IgD-negative memory B cell (primary cell): ENCODE data around the gene AKAP6. TPM values are rescaled to one million over a fixed set of nuclear protein-coding genes. Genes with fewer than 3 reads are reported as not detected.
A peak's percentile ranks its signal among the peaks of the same experiment; 100 is the strongest.
"Not testable (repeated sequence)": the region's sequence is repeated elsewhere in the genome, so short reads cannot be mapped to it uniquely, and the experiment has no call there.

Experiments used
- H3K27ac Mint-ChIP-seq, 3 donors: one replicate each; pipeline ENCODE4 v1.8.0; 2020 to 2022; ENCODE audit warnings: mild to moderate bottlenecking in 3 of 3, mixed read lengths in 3 of 3, moderate library complexity in 1 of 3
- H3K27me3 Mint-ChIP-seq: one replicate; pipeline ENCODE4 v1.8.0; 2021; ENCODE audit warnings: mixed read lengths
- H3K36me3 Mint-ChIP-seq: one replicate; pipeline ENCODE4 v1.8.0; 2020; ENCODE audit warnings: mild to moderate bottlenecking, mixed read lengths
- H3K4me1 Mint-ChIP-seq, 3 donors: one replicate each; pipeline ENCODE4 v1.8.0; 2020 to 2022; ENCODE audit warnings: mixed read lengths in 3 of 3, mild to moderate bottlenecking in 1 of 3
- H3K4me3 Mint-ChIP-seq, 4 donors: one replicate each; pipeline ENCODE4 v1.8.0; 2020 to 2022; ENCODE audit warnings: mild to moderate bottlenecking in 4 of 4, mixed read lengths in 4 of 4, moderate library complexity in 3 of 4
- H3K9me3 Mint-ChIP-seq, 3 donors: one replicate each; pipeline ENCODE4 v1.8.0; 2020 to 2021; ENCODE audit warnings: mixed read lengths in 3 of 3, mild to moderate bottlenecking in 1 of 3
- polyA plus RNA-seq: library from polyadenylated mRNA; unstranded; fragments of 300-500 nt; fragmentation: Illumina TruSeq; gene quantifications from one replicate; pipeline ENCODE4 v1.2.3, GENCODE V29; 2021

AKAP6 gene
- polyA plus RNA-seq, 1 donor from 2014 or later, result 1.9 TPM

DNA sequence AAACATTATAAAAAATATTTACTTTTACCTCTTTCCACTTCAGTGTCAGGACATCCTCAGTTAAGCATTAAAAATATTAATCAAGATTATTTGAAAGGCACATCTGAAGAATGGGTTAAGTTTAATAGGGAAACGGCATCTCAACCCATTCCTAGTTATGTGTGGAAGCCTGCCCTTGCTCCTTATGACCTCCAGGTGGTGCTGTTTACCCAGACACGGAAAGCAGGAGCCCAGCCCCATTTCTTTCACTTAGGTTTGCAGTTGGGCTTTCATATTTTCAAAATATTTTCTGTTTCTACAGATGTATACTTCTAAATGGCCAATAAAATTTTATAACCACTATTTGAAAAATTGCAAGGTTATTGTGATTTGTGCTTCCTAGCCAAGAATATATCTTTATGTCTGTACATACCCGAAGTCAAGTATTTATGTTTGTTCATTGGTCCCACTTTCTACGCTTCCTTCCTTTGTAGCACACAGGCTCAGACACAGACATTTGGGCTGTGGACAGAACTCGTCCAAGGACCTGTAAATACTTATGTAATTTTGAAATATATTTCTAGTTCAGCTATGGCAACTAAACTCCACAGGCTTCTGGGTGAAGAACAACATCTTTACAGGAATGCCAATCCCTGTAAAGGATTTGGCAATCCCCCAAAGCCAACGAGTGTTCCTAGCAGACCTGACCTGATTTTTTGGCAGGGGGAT, 247.1 kb downstream of the AKAP6 start:
- peak overlapping the region in 1 of 3 donors; percentile 65 for H3K27ac Mint-ChIP-seq
- no peaks in the 10 kb centered on the region for H3K36me3 Mint-ChIP-seq
- H3K4me1 Mint-ChIP-seq, result peaks cover 1 to 8% (median 4%) of the 10 kb centered on the region in 3 donors
- no peaks in the 10 kb centered on the region for H3K9me3 Mint-ChIP-seq
- H3K4me3 Mint-ChIP-seq, result no peak overlapping the region
- peaks cover 5% of the 10 kb centered on the region for H3K27me3 Mint-ChIP-seq

GRCh38 chr14:32576977-32577376, 247.9 kb downstream of the AKAP6 start:
- Mint-ChIP-seq H3K27ac (peak overlapping the region in 1 of 3 donors; percentile 65), H3K9me3 (no peaks in the 10 kb centered on the region), H3K4me1 (peaks cover 1 to 8% (median 4%) of the 10 kb centered on the region in 3 donors)

DNA sequence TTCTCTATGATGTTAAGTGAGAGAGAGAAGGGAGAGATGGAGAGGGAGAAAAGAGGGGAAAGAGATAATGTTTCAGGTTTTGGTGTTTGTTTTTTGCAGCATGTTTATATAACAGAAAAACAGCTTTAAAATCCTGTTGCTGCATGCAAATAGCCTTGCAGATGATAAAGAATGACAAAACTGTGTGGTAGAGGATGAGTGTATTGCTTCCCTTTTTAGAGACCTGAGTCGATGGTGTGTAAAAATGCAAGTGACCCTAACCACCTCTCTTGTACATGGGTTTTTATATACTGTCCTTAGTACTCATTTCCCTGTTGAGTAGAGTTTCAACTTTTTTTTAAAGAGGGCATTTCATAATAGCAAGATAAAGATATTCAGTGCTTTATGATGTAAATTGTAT, 249.1 kb downstream of the AKAP6 start:
- H3K4me1 Mint-ChIP-seq, result peaks cover 1 to 8% (median 4%) of the 10 kb centered on the region in 3 donors
- H3K9me3 Mint-ChIP-seq, result no peaks in the 10 kb centered on the region
- no peak overlapping the region for H3K4me3 Mint-ChIP-seq
- peaks cover 4% of the 10 kb centered on the region for H3K27me3 Mint-ChIP-seq
- no peak overlapping the region for H3K27ac Mint-ChIP-seq
- H3K36me3 Mint-ChIP-seq, result no peaks in the 10 kb centered on the region

More at GRCh38 chr14:32576977-32577376, 247.9 kb downstream of the AKAP6 start:
- H3K27me3 Mint-ChIP-seq, result peaks cover 4% of the 10 kb centered on the region
- no peak overlapping the region for H3K4me3 Mint-ChIP-seq
- H3K36me3 Mint-ChIP-seq, result no peaks in the 10 kb centered on the region

- not testable (repeated sequence) for H3K36me3 Mint-ChIP-seq, H3K27me3 Mint-ChIP-seq, H3K27ac Mint-ChIP-seq, H3K9me3 Mint-ChIP-seq, H3K4me1 Mint-ChIP-seq
- peak overlapping the region in 1 of 4 donors; percentile 27 for H3K4me3 Mint-ChIP-seq
These were observed 254.3 kb downstream of the AKAP6 start for GRCh38 chr14:32583427-32583826.

GRCh38 chr14:32584079-32584478, 255.0 kb downstream of the AKAP6 start:
- H3K4me1 Mint-ChIP-seq, result no peaks in the 10 kb centered on the region
- no peak overlapping the region for H3K4me3 Mint-ChIP-seq
- peaks cover 8% of the 10 kb centered on the region for H3K27me3 Mint-ChIP-seq
- H3K9me3 Mint-ChIP-seq, result peaks cover 0 to 11% (median 5%) of the 10 kb centered on the region in 3 donors
- no peak overlapping the region for H3K27ac Mint-ChIP-seq
- H3K36me3 Mint-ChIP-seq, result no peaks in the 10 kb centered on the region

GRCh38 chr14:32587461-32587860, 258.4 kb downstream of the AKAP6 start:
- peaks cover 8% of the 10 kb centered on the region for H3K27me3 Mint-ChIP-seq
- peaks cover 0 to 11% (median 5%) of the 10 kb centered on the region in 3 donors for H3K9me3 Mint-ChIP-seq
- H3K36me3 Mint-ChIP-seq, result no peaks in the 10 kb centered on the region
- no peak overlapping the region for H3K27ac Mint-ChIP-seq
- H3K4me3 Mint-ChIP-seq, result peak overlapping the region in 1 of 4 donors; percentile 18
- H3K4me1 Mint-ChIP-seq, result no peaks in the 10 kb centered on the region

GRCh38 chr14:32588448-32589320, 259.6 kb downstream of the AKAP6 start:
- Mint-ChIP-seq H3K36me3 (no peaks in the 10 kb centered on the region), H3K27me3 (peaks cover 8% of the 10 kb centered on the region), H3K27ac (no peak overlapping the region), H3K4me1 (no peaks in the 10 kb centered on the region), H3K9me3 (peaks cover 0 to 11% (median 5%) of the 10 kb centered on the region in 3 donors), H3K4me3 (no peak overlapping the region)

- no peaks in the 10 kb centered on the region for H3K36me3 Mint-ChIP-seq
- no peak overlapping the region for H3K4me3 Mint-ChIP-seq
- H3K27me3 Mint-ChIP-seq, result peaks cover 8% of the 10 kb centered on the region
- H3K27ac Mint-ChIP-seq, result no peak overlapping the region
- H3K9me3 Mint-ChIP-seq, result peaks cover 0 to 11% (median 5%) of the 10 kb centered on the region in 3 donors
- H3K4me1 Mint-ChIP-seq, result no peaks in the 10 kb centered on the region
These were observed 261.1 kb downstream of the AKAP6 start for GRCh38 chr14:32590157-32590556.

- Mint-ChIP-seq H3K27me3 (no peaks in the 10 kb centered on the region), H3K4me1 (no peaks in the 10 kb centered on the region), H3K36me3 (no peaks in the 10 kb centered on the region), H3K9me3 (peaks cover 0 to 2% (median 1%) of the 10 kb centered on the region in 3 donors), H3K27ac (no peak overlapping the region), H3K4me3 (no peak overlapping the region)
These were observed 264.3 kb downstream of the AKAP6 start for GRCh38 chr14:32593290-32593942.

GRCh38 chr14:32594766-32595165, 265.7 kb downstream of the AKAP6 start:
- H3K4me1 Mint-ChIP-seq, result no peaks in the 10 kb centered on the region
- no peaks in the 10 kb centered on the region for H3K27me3 Mint-ChIP-seq
- H3K27ac Mint-ChIP-seq, result no peak overlapping the region
- H3K36me3 Mint-ChIP-seq, result no peaks in the 10 kb centered on the region
- H3K4me3 Mint-ChIP-seq, result no peak overlapping the region
- no peaks in the 10 kb centered on the region for H3K9me3 Mint-ChIP-seq

DNA sequence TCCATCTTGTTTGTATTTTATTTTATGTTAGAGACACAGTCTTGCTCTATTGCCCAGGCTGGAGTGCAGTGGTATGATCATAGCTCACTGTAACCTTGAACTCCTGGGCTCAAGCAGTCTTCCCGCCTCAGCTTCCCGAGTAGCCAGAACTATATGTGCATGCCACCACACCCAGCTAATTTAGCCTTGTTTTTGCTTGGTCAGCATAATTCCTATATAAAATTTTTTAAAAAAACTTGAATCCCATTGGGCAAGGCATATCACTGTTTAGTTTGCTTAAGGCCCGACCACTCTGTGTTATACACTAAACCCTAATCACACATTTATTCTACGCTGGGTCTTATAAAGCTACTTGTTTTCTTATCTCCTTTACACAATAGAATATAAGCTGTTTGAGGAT, 266.4 kb downstream of the AKAP6 start:
- H3K36me3 Mint-ChIP-seq, result no peaks in the 10 kb centered on the region
- H3K4me1 Mint-ChIP-seq, result no peaks in the 10 kb centered on the region
- H3K4me3 Mint-ChIP-seq, result no peak overlapping the region
- H3K9me3 Mint-ChIP-seq, result no peaks in the 10 kb centered on the region
- H3K27ac Mint-ChIP-seq, result no peak overlapping the region
- no peaks in the 10 kb centered on the region for H3K27me3 Mint-ChIP-seq

DNA sequence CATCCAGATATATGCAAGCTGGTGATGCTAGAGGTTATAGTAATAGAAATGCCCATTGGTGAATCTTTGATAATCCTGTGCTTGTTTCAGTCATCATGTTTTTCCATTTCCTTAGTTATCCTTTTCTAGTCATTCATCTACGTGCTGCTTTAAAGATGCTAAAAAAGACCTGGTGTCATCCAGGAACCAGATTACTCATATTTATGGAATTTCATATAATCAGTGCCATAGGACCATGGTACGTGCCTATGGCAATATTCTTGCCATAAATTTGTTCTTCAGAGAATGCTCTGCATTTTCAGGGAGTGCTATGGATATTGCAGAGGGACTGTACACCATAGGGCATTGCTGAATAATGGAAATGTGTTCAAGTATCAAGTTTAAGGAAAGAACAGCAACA, 267.3 kb downstream of the AKAP6 start:
- H3K9me3 Mint-ChIP-seq, result no peaks in the 10 kb centered on the region
- H3K27me3 Mint-ChIP-seq, result no peaks in the 10 kb centered on the region
- no peaks in the 10 kb centered on the region for H3K36me3 Mint-ChIP-seq
- no peak overlapping the region for H3K27ac Mint-ChIP-seq
- no peak overlapping the region for H3K4me3 Mint-ChIP-seq
- no peaks in the 10 kb centered on the region for H3K4me1 Mint-ChIP-seq

DNA sequence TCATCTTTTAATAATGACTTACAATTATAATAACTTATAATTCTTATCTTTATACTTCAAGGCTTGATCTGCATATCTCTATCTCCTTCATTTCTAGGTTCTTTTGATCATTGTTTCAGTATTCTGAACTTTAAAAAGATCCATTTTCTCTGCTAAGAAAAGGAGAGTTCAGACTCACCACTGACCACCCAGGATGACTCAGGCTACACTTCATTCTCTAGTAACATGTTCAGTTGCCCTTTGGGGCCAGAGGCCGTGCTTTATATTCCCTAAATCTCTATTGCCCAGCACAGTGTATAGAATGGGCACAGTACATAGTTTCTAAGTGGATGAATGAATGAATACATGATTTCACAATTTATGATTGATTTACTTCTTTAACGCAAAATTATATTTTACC, 268.7 kb downstream of the AKAP6 start:
- no peaks in the 10 kb centered on the region for H3K4me1 Mint-ChIP-seq
- no peak overlapping the region for H3K4me3 Mint-ChIP-seq
- peaks cover 0 to 2% (median 0%) of the 10 kb centered on the region in 3 donors for H3K9me3 Mint-ChIP-seq
- H3K36me3 Mint-ChIP-seq, result peaks cover under 1% of the 10 kb centered on the region
- no peak overlapping the region for H3K27ac Mint-ChIP-seq
- no peaks in the 10 kb centered on the region for H3K27me3 Mint-ChIP-seq

DNA sequence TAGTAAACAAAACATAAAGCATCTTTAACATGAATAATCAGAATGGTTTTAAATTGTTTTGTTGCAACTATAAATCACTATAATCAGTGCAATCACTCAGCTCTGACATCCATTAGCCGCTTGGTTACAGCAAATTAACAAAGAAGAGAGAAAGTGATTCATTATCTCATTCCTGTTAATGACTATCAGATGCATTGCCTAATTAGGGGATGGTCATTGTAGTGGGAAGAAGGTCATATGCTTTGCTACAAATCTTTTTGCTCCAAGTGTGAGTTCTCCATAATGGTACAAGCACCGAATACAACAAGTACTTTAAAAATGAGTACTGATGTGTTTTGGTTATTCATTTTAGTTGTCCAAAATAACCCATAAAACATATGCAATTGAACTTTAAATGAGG, 272.0 kb downstream of the AKAP6 start:
- Mint-ChIP-seq H3K27me3 (no peaks in the 10 kb centered on the region), H3K9me3 (peaks cover 0 to 2% (median 0%) of the 10 kb centered on the region in 3 donors), H3K4me3 (no peak overlapping the region), H3K4me1 (no peaks in the 10 kb centered on the region), H3K36me3 (peaks cover 2% of the 10 kb centered on the region), H3K27ac (no peak overlapping the region)

GRCh38 chr14:32601906-32602305, 272.8 kb downstream of the AKAP6 start:
- no peak overlapping the region for H3K4me3 Mint-ChIP-seq
- H3K27me3 Mint-ChIP-seq, result no peaks in the 10 kb centered on the region
- H3K4me1 Mint-ChIP-seq, result no peaks in the 10 kb centered on the region
- H3K36me3 Mint-ChIP-seq, result peaks cover 2% of the 10 kb centered on the region
- peaks cover 0 to 2% (median 0%) of the 10 kb centered on the region in 3 donors for H3K9me3 Mint-ChIP-seq
- no peak overlapping the region for H3K27ac Mint-ChIP-seq
